GM19240 (cell line): ENCODE measurements around the gene MRPS25.

Experiments used
- DNase-seq: peaks from one replicate; pipeline ENCODE4 v3.0.0; 2011; ENCODE audit warnings: low spot score; ENCODE audit not compliant: insufficient read length

Gene MRPS25

DNA sequence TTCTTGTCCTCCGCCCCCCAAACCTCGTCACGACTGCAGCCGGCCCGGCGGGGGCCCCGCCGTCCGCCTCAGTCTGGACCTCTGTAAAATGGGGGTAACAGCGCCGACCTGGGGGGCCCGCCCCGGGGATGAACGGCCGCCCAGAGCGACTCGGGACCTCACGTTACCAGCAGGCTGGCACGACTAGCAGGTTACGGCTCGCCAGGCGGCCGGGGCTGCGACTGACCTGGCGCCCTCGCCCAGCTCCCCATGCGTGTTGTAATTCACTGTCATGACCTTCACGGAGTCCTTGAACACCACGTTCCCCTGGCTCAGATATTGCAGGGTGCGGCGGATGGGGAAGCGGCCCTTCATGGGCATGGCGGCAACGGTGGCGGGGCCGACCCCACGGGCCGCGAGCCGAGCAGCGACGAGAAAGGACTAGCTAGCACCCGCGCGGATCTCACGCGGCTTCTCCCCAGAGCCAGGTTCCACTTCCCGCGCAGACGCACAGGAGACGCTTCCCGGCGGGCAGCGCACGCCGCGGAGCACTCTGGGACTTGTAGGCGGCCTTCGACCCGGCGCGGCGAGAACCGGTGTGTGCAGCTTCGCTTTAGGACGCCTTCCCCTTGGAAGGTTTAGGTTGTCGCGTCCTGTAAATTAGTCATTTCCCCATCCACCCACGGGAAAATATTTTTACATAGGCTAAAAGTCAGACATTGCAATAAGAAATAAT lies at the start of gene MRPS25:
TSS of gene MRPS25 (minus strand) at position 481 of the 715 bp plus-strand sequence. CDS start at position 360, 121 bp downstream.
- peak; percentile 97 for DNase-seq

DNA sequence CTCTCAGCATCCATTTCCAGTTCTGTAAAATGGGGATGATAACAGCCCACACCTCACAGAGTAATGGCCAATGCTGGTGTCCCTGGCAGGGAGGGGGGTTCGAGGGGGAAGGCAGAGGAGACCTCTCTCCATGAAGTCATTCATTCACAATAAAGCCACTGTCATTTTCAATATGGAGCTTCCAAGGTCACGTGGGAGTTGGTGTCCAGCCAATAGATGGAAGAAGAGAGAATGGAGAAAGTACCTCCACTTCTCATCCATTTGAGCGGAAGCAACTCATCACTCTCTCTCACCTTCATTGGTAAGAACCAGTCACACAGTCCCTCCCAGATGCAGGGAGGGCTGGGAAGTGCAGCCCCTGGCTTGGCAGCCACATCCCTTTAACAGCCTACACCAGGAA lies 48.8 kb upstream of the MRPS25 start:
- DNase-seq: no peak

DNA sequence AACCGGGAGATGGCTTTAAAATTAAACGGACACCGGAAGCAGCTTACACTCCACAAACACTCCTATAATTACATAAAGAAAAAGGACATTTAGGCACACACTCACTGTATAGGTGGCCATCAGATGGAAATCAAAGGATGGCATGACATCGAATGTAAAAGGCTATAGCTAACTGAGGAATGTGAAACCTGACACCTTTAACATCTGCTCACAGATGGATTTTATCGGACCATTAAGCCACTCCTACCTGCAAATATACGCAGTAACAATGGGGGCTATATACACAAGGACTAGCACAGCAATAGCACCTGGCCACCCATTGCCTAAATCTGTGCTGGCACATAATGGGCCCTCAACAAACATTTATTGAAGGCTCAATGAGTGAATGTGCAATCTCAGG lies 48.4 kb upstream of the MRPS25 start:
- no peak for DNase-seq

DNA sequence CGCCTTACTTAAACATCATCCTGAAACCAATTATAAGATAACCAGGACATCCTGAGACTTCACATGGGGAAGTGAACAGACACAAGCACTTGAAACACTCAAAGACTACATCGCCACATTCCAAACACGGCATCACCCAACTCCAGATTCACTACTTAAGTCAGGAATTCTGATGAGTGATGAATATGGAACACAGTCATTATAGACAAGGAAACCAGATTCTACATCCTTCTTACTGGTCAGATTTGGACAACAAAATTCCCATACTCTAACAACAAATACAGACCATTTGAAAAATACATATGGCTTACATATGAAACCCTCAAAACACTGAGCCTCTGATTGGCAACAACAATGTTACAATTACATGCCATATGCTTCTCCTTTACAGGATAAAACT lies 46.9 kb upstream of the MRPS25 start:
- no peak for DNase-seq

DNA sequence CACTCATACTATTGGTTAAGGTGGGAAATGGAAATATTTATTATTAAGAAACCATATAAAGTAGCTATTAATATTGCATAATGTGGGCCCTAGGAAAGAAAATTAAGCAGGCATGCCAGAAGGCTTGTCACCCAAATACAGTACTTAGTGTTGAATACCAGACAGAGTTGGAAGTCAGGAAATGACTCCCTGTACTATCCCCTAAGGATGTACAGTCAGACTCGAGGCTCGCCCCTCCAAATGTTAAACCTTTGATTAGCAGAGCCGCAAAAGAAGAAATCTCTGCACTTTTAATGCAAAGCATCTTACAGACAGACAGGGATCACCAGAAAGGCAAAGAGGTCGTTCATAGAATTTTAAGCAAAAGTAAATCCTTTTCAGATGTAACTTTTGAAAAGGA lies 45.1 kb upstream of the MRPS25 start:
- no peak for DNase-seq

DNA sequence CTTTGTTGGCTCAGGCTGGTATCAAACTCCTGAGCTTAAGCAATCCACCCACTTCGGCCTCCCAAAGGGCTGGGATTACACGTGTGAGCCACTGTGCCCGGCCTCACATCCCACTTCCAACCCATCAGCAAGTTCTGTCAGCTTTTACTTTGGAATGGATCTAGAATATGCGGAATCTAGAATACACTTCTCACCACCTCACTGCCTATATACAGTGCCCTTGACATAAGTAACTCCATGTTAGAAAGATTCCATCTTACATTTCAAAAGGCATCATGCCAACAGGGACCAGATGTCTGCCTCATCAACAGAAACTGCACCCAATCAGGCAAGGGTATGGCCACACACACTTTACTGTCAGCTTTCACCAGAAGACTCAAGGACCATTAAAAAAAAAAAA lies 43.8 kb upstream of the MRPS25 start:
- DNase-seq: no peak

DNA sequence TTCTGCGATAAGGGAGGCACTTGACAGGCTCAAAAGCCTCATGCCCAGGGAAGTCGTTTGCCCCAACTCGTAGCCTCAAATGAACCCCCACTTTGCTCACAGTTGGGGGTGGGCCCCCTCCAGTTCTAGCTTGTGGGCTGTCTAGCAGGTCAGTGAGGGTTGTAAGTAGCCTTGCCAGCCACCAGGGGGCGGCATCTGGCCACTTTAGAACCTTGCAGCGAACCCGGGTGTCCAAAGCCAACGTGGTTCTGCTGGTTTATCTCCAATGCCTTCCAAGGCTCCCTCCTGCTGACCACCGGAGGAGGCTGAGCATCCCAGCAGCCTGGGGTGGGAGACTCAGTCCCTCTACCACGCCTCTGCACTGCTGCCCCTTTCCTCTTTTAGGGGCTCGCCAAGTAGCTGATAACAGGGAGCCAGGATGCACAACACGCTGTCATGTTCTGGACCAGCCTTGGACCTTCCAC lies 43.0 kb upstream of the MRPS25 start:
- DNase-seq: peak; percentile 84

DNA sequence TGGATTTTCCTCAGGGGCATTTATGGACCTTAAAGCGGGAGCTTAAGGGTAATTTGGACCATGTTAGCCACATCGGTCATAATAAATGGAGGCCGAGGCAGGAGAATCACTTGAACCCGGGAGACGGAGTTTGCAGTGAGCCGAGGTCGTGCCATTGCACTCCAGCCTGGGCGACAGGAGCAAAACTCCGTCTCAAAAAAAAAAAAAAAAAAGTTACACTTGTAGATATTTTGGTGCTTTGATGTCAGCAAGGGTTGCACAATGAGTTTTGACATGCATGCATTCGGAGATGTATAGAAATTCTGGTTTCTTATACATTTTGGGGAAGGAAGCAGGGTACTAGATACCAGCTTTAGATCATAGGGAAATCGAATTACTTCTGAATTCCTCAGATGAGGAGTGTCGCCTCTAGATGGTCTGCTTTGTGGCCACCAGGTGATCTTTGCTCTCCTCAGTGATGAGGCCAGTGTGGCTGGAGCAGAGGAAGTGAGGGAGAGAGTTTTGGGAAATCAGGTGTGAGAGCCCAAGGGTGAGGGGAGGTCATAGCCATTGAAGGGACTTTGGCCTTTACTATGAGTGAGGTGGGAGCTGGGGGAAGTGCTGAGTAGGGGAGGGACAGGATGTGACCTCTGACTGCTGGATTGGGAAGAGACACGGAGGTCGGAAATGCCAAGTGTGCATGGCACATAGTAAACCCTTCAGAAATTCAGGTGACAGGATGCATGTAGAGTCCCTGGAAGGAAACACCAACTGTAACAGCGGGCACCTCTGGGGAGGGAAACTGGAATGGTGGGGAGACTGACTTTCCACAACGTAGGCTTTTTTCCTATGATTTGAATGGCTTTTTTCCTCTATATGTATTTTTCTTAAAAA lies 42.2 kb upstream of the MRPS25 start:
- no peak for DNase-seq

DNA sequence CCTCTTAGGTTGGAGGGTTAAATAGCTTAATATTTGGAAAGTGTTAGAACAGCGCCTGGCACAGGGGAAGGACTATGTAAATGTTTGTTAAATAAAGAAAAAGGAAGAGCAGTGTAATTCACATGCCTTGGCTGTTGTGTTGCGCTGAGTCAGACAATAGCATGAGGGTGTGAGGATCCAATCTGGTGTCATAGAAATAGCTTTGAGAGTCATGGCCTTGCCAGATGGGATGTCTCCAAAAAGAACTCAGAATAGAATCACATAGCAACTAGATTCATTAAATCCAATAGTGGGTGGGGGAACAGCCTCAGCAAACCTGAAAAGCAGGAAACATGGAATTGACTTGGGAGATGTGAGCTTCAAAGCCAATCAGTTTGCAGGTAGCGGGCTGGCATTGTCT lies 37.7 kb upstream of the MRPS25 start:
- no peak for DNase-seq

DNA sequence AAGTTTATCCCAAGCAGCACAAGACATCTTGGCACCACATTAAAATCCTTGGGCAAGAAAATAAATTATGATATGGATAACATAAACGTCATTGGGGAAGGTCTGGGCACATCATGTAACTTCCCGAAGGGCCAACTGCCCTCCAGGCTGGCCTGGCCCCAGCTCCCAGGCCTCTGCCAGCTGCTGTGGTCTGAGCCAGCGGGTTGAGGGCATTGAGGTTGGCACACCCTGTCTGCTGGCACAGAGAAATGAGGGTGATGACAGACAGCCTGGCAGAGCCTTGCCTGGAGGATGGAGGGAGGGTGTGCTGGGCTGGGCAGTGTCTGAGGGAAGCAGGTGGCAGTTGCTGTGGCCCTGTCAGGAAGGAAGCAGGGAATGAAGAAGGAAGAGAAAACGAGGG lies 37.1 kb upstream of the MRPS25 start:
- no peak for DNase-seq

DNA sequence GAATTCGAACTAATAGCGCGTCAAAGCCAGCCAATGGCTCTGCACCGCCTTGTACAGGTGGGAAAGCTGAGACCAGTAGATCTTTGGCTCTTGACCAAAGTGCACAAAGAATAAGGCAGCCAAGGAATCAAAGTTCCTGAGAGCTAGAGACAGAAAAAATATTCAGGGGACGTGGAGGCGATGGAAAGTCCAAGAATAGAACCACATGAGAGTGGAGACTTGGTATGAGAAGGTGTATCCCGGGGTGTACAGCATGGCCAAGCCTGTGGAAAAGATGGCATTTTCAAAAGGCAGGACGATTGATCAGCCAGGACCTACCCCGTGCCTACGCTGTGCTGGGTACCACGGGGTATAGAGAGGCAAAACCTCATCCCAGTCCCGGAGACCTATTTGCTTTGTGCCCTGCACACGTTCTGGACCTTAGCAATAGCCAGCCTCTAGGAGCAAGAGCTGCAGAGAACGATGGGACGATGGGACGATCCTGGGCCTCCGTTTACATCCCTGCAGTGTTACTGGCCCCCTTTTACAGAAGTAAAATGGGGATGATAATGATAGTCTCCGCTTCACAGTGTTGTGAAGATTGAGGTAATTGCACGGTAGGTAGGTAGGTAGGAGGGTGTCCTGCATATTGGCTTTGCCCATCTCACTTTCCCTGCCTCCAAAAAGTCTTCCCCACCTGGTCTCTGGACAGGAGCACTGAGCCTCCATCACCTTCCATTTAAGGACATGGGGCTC lies 34.4 kb upstream of the MRPS25 start:
- no peak for DNase-seq

DNA sequence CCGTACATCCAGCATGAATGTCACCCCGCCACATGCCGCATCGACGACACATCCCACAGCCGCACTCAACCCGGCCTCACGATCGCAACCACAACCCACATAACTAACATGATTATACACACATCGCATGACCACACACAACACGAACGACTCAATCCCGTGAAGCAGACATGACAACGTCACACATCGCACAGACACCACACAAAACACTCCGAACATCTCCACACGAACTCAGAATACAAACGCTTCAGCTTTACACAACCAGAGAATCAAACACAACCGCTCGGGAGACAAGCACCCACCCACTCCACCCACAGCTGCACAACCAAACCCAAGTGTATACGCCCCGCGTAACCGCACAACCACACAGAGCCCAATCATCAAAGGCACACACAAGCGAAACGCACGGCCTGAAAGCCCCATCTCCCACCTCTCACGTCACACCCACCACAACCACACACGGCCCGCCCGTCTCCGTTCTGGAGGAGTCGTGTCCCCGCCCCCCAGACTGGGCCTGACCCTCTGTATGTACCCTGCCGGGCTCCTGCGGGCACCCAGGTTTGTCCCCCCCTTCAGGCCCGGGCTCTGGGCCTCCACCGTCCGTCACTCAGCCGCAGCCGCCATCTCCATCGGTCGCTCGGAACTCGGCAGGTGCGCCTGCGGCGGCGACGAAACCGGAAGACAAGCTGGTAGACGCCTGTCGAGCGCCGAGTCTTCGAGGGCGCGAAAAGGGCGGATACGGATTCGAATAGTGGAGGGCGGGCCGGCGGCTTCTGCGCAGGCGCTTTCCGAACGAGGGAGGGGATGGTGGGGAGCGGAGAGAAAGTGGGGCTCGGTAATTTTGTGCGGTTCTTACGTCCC lies 33.6 kb upstream of the MRPS25 start, which contains the start of gene RBSN:
TSS of gene RBSN (minus strand) at position 646 of the 861 bp plus-strand sequence. CDS start 3,028 bp downstream, outside the sequence.
- peak; percentile 86 for DNase-seq

DNA sequence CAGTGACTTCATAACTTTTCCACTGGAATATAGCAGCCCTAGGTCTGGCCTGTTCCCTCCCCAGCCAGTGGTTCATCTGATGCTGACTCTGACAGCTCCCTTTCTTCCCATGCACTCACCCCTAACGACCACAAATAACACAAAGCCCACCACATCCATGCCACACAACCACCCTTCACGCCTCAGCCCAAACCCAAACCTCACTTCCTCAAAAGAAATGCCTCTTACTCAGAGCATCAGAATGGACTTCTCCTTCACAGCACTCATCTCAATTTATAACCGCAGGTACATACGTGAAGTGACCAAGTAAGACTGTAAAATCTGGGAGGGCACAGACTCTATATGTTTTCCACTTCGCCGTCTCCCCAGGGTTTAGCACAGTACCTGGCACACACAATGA lies 32.8 kb upstream of the MRPS25 start:
- DNase-seq: no peak

DNA sequence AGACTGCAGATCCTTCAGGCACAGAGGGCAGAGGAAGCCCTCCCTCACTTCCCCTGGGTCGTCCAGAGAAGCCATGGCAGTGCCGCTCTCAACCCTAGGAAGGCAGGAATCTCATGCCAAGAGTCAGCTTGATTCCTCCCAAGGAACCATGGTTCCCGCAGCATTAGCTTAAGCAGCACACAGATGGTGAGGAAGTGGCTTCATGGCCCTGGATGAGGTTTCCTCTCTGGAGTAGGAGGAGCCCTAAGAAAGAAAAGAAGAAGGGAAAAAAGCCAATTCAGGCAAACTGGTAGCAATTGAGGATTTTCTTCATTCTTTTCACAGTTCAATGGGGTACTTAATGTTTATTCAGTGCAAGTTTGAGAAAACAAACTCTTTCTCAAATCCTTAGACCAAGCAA lies 30.9 kb upstream of the MRPS25 start:
- no peak for DNase-seq

DNA sequence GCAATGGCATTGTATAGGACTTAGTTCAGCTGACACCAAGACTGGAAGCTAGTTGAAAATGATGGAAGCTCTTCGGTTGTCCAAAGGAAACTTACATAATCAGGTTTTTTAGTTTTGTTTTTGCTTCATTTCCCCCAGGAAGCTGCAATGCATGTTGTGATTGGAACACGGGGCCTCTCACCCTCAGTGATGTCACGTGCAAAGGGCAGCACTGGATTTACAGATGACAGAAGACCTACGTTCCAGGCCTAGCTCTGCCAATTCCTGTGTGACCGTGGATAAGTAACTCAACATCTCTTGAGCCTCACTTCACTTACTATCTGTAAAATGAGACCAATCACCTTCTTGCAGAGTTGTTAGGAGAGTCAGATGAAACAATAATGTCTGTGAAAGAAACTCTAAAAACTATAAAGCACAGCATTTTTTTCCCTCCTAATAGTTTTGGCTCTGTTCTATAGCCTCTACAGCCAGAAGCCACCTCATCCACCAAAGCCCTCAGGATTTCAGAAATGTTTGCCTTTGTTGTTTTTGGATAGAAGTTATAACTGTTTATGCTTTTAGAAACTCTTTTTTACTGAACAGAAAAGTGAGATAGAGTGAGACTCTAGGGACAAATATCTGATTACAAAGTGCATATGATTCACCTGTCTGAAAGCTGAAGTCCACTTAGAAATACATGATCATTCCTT lies 29.2 kb upstream of the MRPS25 start:
- DNase-seq: no peak

DNA sequence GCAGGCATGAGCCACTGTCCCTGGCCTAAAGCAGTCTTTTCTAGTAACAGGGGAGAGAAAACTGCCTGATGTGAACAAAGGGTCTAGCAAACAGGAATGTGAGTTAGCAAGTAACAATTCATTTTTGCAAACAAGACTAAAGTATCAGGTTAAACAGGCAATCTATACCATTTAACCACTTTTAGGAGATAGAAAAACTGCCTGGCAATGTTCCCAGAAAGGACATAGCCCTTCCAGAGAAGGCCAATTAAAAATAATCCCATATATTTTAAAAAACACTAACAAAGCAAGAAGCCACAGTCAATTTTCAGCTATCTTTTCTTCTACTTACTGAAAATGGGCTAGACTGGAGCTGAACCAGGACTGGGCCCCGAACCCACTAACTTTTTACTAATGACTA lies 27.6 kb upstream of the MRPS25 start:
- DNase-seq: no peak

DNA sequence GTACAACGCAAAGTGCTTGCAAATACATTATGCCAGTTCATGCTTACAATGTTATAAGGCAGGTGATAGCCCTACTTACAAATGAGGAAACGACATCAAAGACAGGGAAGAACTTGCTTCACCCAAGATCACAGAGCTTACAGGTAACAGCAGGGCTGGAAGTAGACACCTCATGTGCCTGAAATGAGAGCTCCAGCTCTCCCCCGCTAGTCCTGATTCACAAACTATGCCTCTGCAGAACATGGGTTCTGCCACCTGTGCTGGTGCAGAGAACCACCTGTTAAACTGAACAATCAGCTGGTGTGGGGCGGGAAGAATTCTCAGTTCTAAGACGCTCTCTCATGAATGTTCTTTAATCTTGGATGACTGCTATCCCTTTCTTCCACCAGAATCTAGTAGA lies 26.5 kb upstream of the MRPS25 start:
- no peak for DNase-seq

DNA sequence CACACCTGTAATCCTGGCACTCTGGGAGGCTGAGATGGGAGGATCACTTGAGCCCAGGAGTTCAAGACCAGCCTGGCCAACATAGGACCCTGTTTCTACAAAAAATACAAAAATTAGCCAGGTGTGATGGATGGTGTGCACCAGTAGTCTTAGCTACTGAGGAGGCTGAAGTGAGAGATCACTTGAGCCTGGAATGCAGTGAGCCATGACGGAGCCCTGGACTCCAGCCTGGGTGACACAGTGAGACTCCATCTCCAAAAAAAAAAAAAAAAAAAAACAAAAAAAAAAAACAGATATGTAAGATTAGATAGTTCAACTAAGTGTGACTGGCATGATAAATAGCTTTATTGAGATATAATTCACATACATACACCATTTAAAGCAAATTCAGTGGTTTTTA lies 24.1 kb upstream of the MRPS25 start:
- no peak for DNase-seq

DNA sequence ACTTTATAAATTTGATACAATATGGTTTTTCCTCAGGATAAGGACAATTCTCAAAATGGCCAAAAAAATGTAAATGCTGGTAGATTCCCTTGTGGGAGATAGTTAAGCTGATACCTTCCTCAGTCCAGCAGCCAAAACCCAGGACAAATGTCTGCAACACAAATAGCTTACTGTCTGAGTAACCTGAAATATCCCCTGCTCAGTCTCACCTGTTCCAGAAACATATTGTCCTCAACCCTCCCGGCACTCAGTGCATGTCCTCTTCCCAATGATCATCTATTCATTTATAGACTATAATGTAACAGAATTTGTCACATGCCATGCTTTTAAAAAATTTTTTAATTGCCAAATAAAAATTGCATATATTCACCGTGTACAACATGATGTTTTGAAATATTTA lies 21.6 kb upstream of the MRPS25 start:
- DNase-seq: no peak

DNA sequence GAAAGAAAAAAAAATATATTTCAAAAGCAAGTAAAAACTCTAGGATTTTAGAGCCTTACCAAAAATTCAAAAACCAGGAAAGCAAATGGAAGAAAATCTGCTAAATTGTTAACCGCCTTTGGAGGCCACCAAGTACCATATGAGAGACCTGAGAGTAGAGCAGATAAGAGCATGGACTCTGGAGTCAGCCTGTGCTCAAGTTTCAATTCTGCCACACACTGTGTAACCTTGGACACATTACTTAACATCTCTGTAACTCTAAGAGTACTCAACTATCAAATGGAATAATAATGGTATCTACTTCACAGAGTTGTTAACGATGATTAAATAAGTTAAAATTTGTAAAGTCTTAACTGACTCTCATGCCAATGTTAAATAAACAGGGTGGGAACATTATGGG lies 21.1 kb upstream of the MRPS25 start:
- no peak for DNase-seq
